GM21825 (cell line): Measurements from ENCODE around the gene PWWP2B.
A peak's percentile ranks its signal among the peaks of the same experiment; 100 is the strongest.
"Not testable (repeated sequence)": the region's sequence is repeated elsewhere in the genome, so short reads cannot be mapped to it uniquely, and the experiment has no call there.

Source experiments
- ATAC-seq: cut with Tn5 transposase; IDR thresholded peaks from one replicate; pipeline ENCODE4 v1.9.1; 2021; ENCODE audit warnings: mild to moderate bottlenecking, moderate library complexity; ENCODE audit not compliant: unreplicated experiment

Gene PWWP2B

GRCh38 chr10:132397036-132397541, at the start of gene PWWP2B:
Gene PWWP2B, plus strand, starts transcription at chr10:132397200. Its CDS starts 27 bp downstream, at chr10:132397227.
- peak; percentile 33 for ATAC-seq

DNA sequence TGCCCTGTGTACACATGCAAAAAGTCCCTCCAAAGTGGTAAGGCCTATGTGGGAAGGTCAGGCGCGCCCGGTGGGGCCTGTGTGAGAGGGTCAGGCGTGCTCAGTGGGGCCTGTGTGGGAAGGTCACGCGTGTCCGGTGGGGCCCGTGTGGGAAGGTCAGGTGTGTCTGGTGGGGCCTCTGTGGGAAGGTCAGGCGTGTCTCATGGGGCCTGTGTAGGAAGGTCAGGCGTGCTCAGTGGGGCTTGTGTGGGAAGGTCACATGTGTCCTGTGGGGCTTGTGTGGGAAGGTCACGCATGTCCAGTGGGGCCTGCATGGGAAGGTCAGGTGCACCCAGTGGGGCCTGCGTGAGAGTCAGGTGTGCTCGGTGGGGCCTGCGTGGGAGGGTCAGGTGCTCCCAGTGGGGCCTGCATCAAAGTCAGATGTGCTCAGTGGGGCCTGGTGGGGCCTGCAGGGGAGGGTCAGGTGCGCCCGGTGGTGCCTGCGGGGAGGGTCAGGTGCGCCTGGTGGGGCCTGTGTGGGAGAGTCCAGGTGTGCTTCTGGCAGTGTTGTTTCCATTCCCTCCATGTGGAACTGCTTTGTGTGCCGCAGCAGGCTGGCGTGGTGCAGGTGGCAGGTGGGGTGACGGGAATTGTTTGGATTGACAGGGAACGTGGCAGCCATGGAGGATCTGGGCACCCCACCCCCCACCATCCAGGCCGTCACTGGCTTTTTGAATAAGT, 49.6 kb upstream of the PWWP2B start:
- ATAC-seq = no peak

DNA sequence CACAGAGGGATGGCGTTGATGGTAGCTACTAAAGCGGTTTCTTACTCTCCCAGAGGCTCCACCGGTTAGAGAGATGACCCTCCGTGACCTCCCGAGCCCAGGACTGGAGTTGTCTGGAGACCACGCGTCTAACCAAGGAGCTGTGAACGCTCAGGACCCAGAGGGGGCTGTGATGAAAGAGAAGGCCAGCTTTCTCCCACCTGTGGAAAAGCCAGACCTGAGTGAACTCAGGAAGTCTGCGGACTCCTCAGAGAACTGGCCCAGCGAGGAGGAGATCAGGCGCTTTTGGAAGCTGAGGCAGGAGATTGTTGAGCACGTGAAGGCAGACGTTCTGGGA, 49.1 kb upstream of the PWWP2B start:
- ATAC-seq = no peak

DNA sequence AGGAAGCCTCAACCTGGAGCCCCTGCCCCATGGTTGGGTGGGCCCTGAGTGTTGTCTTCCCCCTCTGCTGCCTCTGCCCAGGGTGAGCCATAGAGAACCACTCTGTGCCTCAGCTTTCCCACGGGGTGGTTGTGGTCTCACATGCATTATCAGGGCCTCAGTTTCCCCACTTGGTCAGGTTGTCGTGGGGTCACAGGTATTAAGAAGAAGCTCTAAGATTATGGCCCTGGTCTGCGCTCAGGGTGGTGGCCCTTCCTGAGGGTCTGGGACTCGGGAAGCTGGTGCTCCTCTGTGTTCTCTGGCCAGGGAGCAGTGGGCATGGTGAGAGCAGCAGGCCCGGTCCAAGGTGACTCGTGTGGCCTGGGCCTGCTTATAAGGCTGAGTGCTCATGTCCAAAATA, 47.2 kb upstream of the PWWP2B start:
- ATAC-seq = no peak

DNA sequence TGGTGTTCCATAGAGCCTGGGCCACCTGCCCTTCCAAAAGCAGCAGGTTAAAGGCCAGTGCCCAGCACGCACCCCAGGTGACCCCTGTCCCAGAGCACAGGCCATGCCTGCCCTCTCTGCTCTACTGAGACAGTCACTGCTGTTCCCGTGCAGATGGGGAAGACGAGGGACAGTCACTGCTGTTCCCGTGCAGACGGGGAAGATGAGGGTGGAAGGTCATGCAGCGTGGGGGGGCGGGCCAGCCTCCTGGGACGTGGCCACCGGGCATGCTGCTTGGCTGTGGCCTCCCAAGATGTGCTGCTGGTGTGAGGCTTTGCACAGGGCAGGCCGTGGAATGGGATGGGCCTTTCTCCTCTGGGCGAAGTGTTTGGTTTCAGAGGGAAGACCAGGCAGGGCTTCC, 46.6 kb upstream of the PWWP2B start:
- ATAC-seq = no peak

DNA sequence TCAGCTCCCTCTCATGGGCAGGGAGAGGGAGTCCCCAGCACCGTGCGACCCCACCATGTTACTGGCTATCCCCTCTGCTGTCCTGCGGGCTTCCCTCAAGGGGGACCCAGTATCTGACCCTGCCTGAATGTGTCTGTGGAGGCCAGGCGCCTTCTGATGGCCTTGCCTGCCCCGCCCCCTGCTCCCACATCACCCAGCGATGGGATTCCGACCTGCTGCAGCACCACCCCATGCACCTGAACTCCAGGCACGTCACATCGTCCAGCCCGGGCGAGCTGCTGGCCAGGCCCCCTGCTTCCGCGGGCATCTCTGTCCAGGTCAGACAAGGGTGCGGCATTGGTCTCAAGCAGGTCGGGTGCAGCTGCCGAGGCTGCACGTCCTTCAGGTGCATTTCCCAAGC, 46.1 kb upstream of the PWWP2B start:
- ATAC-seq = no peak

DNA sequence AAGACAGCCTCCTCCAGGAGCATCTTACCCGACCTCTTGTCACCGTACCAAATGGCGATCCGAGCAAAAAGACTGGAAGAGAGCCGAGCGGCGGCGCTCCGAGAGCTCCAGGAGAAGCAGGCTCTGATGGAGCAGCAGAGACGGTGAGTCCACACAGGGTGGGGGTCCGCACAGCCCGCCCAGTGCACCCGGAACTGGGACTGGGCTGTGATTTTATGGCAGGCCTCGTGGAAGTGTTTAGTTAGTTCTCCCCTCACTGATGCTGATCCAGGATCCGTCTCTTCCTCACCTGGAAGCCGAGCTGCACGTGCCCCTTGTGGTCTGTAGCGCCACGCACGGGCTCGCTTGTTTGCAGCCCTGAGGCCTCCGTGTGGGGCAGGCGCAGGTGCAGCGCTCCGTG, 45.4 kb upstream of the PWWP2B start:
- no peak for ATAC-seq

- not testable (repeated sequence) for ATAC-seq
Observed at GRCh38 chr10:132352462-132353308, 44.3 kb upstream of the PWWP2B start.

GRCh38 chr10:132353456-132354355, 43.3 kb upstream of the PWWP2B start:
- no peak for ATAC-seq

GRCh38 chr10:132354356-132355094, 42.5 kb upstream of the PWWP2B start:
- no peak for ATAC-seq

DNA sequence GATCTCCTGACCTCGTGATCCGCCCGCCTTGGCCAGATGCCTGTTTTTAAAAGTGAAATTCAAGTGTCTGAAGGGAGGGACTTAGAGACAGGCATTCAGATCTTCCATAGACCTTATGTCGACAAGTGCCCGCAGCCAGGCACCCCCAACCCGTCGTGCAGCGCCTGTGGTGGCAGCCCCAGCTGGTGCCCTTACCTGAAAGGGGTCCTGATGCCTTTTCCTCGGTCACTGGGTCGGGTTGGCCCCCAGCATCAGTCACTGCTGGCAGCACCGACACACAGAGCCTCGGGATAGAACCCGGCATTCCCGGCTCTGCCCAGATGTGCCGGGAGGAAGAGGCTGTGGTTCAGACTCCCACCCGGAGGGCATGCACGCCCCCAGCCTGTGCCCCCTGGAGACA, 41.7 kb upstream of the PWWP2B start:
- ATAC-seq = no peak

- ATAC-seq = no peak
Observed at GRCh38 chr10:132355754-132356153, 41.2 kb upstream of the PWWP2B start.

GRCh38 chr10:132356621-132357195, 40.3 kb upstream of the PWWP2B start:
- ATAC-seq = no peak

DNA sequence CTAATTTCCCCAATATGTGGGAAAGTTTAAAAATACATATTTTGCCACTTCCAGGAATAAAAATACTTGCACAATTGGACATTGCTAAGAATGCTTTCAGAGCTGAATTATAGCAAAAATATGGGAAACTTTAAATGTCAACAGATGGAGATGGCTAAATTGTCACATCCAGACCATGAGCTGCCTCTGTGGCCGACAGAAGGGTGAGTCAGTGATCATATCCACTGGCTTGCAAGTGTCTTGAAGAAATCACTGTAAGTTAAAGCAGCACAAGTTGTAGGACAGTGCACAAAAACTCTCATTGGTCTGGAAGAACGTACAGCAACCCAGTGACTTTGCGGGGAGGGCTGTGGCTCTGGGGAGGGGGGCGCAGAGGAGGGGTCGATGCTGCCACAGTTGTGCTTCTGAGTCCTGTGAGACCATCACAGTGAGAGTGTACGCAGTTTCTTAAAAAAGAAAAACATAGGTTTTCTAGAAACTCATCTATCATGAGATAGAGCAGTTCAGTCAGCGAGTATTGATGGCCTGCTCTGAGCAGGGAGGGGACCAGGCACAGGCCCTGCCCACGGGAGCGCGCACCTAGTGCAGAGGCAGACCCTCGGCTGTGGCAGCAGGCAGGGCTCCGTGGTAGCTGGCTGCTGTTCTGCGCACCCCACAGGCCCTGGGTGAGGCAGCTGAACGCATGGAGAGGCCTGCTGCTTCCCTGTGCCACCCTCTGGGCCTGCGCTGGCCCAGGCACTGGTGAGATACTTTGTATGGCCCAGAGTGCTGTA, 39.5 kb upstream of the PWWP2B start:
- no peak for ATAC-seq

- ATAC-seq = no peak
Observed at GRCh38 chr10:132359305-132360040, 37.5 kb upstream of the PWWP2B start.

- ATAC-seq = no peak
Observed at GRCh38 chr10:132360766-132361447, 36.1 kb upstream of the PWWP2B start.

- no peak for ATAC-seq
Observed at GRCh38 chr10:132361581-132362101, 35.4 kb upstream of the PWWP2B start.

GRCh38 chr10:132362151-132362611, 34.8 kb upstream of the PWWP2B start:
- ATAC-seq = no peak
